Stomach (tissue), 4 donors: ENCODE measurements around the gene CXCR2.

ENCODE experiments used
- POLR2A ChIP-seq, 4 donors: fragments of 450-650 bp; IDR thresholded peaks; one replicate each; pipeline ENCODE4 v1.6.1; 2016; ENCODE audit warnings: antibody characterized with exemption in 4 of 4, control low read depth in 2 of 4, mild to moderate bottlenecking in 1 of 4, moderate library complexity in 1 of 4
- TF ChIP-seq, protein P1 (sequence below), 7 experiments: fragments of 450-650 bp in 4 of 7; fragments of 200-600 bp in 3 of 7; sonication (generic) in 3 of 7; IDR thresholded peaks; one replicate each; pipeline ENCODE4 v1.5.1; 2016 to 2019; ENCODE audit warnings: antibody characterized with exemption in 7 of 7, control low read depth in 2 of 7, mild to moderate bottlenecking in 1 of 7

DNA sequence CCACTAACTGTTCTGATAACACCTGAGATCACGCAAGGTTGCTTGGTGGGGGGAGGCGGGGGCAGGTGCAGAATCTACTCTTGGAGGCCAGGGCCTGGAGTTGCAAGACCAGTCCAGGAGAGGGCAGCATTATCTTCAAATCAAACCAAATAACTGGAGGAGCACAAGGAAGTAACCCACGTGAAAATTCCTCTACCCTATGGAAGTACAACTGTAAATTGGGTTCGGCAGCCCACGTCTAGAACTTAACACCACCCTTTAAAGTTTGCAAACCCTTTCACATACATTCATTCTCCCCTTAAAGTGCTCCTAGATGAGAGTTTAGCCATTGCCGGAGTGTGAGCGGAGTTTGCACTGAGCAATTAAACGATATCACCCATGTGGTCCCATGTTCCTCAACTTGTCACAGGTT, 60.5 kb downstream of the CXCR2 start:
- TF ChIP-seq, protein P1, sequence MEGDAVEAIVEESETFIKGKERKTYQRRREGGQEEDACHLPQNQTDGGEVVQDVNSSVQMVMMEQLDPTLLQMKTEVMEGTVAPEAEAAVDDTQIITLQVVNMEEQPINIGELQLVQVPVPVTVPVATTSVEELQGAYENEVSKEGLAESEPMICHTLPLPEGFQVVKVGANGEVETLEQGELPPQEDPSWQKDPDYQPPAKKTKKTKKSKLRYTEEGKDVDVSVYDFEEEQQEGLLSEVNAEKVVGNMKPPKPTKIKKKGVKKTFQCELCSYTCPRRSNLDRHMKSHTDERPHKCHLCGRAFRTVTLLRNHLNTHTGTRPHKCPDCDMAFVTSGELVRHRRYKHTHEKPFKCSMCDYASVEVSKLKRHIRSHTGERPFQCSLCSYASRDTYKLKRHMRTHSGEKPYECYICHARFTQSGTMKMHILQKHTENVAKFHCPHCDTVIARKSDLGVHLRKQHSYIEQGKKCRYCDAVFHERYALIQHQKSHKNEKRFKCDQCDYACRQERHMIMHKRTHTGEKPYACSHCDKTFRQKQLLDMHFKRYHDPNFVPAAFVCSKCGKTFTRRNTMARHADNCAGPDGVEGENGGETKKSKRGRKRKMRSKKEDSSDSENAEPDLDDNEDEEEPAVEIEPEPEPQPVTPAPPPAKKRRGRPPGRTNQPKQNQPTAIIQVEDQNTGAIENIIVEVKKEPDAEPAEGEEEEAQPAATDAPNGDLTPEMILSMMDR (IDR thresholded peaks at IDR 0.05) = peak in 5 of 7 experiments; percentile 85 to 93 (median 93)
- no peak for TF ChIP-seq POLR2A (IDR thresholded peaks at IDR 0.05)
